ENCODE data around the gene KLK15. TPM values are rescaled to one million over a fixed set of nuclear protein-coding genes. Genes with fewer than 3 reads are reported as not detected.

KLK15 gene
- total and polyA plus RNA-seq, 2 of the 8 experiments (the other 6 are each of a cell fraction or from before 2014, with no cell fraction given), result not detected

DNA sequence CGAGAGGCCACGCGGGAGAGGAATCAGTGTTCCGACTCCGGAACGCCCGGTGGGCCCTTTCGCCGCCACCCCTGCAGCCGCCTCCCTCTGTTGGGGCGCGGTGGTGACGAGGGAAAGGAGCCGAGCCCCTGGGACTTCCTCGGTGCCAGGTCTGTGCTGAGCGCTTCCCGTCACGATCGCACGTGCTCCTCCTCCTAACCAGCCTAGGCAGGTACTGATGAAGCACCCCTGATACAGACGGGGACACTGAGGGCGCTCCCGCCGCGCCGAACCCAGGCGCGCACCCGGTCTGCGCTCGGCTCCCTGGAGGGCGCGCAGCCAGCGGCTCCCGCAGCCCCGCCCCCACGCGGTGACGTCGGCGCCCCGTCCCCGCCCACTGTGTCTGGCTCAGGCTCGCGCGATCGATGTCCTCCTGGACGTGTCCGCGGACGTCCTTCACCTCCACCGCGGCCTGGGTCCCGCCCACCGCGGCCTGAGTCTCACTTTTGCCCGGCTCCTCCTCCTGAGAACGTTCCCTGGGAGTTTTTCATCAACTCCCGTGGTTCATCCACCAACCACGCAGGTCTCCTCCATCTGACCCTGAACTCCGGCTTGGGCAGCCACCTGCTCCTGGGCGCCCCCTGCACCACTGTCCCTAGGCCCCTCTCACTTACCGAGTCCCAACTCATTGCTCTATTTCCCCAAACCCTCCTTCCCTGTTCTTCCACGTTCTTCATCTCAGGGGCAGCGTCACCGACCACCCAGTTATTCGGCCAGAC is 2.6 kb upstream of the KLK15 start (continued):
- TF ChIP-seq PHF8 (conservative IDR thresholded peaks at IDR 0.05; ENCODE audit: low read depth, low read length) (peak; percentile 63), ASH2L (IDR thresholded peaks at IDR 0.05; ENCODE audit: low read length) (peak; percentile 76), MAFK (IDR thresholded peaks at IDR 0.05; ENCODE audit: low read depth, low read length) (no peak), CBX5 (IDR thresholded peaks at IDR 0.05; ENCODE audit: low read depth, low read length) (no peak), POU5F1 (IDR thresholded peaks at IDR 0.05; ENCODE audit: low read depth, low read length) (no peak), TAF1 (IDR thresholded peaks at IDR 0.05; ENCODE audit: low read depth, low read length) (no peak), BACH1 (IDR thresholded peaks at IDR 0.05; ENCODE audit: low read length) (0 out of 2 replicates have a peak, but pooled peaks have one; percentile 32), CREB1 (IDR thresholded peaks at IDR 0.05) (peak; percentile 83)
- TF ChIP-seq, protein P1, sequence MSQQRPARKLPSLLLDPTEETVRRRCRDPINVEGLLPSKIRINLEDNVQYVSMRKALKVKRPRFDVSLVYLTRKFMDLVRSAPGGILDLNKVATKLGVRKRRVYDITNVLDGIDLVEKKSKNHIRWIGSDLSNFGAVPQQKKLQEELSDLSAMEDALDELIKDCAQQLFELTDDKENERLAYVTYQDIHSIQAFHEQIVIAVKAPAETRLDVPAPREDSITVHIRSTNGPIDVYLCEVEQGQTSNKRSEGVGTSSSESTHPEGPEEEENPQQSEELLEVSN (IDR thresholded peaks at IDR 0.05), result no peak; the same call in 1 of the 2 replicates

All from H1 (cell line).